OCI-LY7 (cell line): Measurements from ENCODE around the gene OR10J4.

Experiments used
- CTCF ChIP-seq: fragments of 200-600 bp; sonication (generic); conservative IDR thresholded peaks from 2 replicates; pipeline ENCODE4 v1.5.1; 2014; ENCODE audit warnings: mild to moderate bottlenecking, antibody characterized with exemption, low read length, moderate library complexity, mixed read lengths
- EZH2phosphoT487 ChIP-seq: fragments of 200-600 bp; sonication (generic); IDR thresholded peaks from 2 replicates; pipeline ENCODE4 v1.6.1; 2018; ENCODE audit warnings: low read depth, borderline replicate concordance, mild to moderate bottlenecking, mixed run types, antibody characterized with exemption, low read length, moderate library complexity, mixed read lengths

- no peak for TF ChIP-seq CTCF
- TF ChIP-seq EZH2phosphoT487: no peak
These were observed 11.2 kb downstream of the OR10J4 start for GRCh38 chr1:159443066-159443750.
